K562 (cell line): ENCODE measurements around the gene RAP1A. TPM values are rescaled to one million over a fixed set of nuclear protein-coding genes. Genes with fewer than 3 reads are reported as not detected.

ENCODE experiments used
- ATAC-seq: fragments of 200-7000 bp; cut with Tn5 transposase; 3 replicates; pipeline ENCODE4 v1.9.1; 2020; ENCODE audit warnings: moderate library complexity
- BruUV-seq: library from RNA; stranded (reverse); fragments of 400-500 nt; replicated peaks from 2 replicates; lab custom pipeline; 2021; lab: Mats Ljungman, UMichigan
- CTCF ChIA-PET: fragments of 300-600 bp; formaldehyde crosslinking; extraction: SDS; loops from one replicate; lab custom pipeline; 2021; ENCODE audit warnings: low intra/inter-chr PET ratio; lab: Yijun Ruan, JAX
- POLR2A ChIA-PET: fragments of 300-600, 350-650 bp; sonication (Branson Sonifier 250); formaldehyde crosslinking; extraction: SDS; loops from one replicate; lab custom pipeline; 2021; ENCODE audit warnings: antibody characterized with exemption, inconsistent platforms; lab: Yijun Ruan, JAX
- DNase-seq, 4 experiments: peaks; one replicate each; pipeline versions ENCODE4 v3.0.0 to v3.0.0-alpha.2; 2011 to 2018; ENCODE audit warnings: low spot score in 3 of 4, mixed read lengths in 3 of 4; ENCODE audit errors: extremely low read depth in 1 of 4
- FAIRE-seq: peaks from 2 replicates; lab custom pipeline; 2011; peaks lifted over from hg19 to GRCh38; lab: Jason Lieb, UNC
- H2AFZ ChIP-seq: 2 replicates; pipeline ENCODE4 v1.6.0; 2011; ENCODE audit warnings: low read depth, low read length, control low read depth, inconsistent platforms
- H3K27ac ChIP-seq: fragments of 200-600 bp; 3 replicates; pipeline ENCODE4 v1.8.0; 2011; ENCODE audit warnings: low read depth, mild to moderate bottlenecking, control low read depth, inconsistent platforms, low read length, moderate library complexity, mixed read lengths; ENCODE audit errors: extremely low read depth
- H3K27me3 ChIP-seq, 2 experiments: fragments of 300-600 bp in 1 of 2; 2 replicates in 1 of 2; 3 replicates in 1 of 2; pipeline versions ENCODE4 v1.6.0 to v1.8.0; 2011; ENCODE audit warnings: inconsistent platforms in 2 of 2, low read length in 2 of 2, mild to moderate bottlenecking in 1 of 2, mixed read lengths in 1 of 2, moderate library complexity in 1 of 2; ENCODE audit not compliant: control insufficient read depth in 2 of 2, insufficient read depth in 2 of 2
- H3K36me3 ChIP-seq: fragments of 300-600 bp; 3 replicates; pipeline ENCODE4 v1.8.0; 2011; ENCODE audit warnings: mild to moderate bottlenecking, low read length, inconsistent platforms; ENCODE audit not compliant: control insufficient read depth, insufficient read depth
- H3K4me1 ChIP-seq, 2 experiments: fragments of 200-600 bp in 1 of 2; replicated peaks in 1 of 2; 2 replicates in 1 of 2; 3 replicates in 1 of 2; pipeline versions ENCODE4 v1.5.1 to v1.8.0; 2011; ENCODE audit warnings: inconsistent platforms in 2 of 2, low read length in 2 of 2, mild to moderate bottlenecking in 1 of 2, mixed read lengths in 1 of 2, moderate library complexity in 1 of 2; ENCODE audit not compliant: control insufficient read depth in 2 of 2, insufficient read depth in 2 of 2
- H3K4me2 ChIP-seq: 2 replicates; pipeline ENCODE4 v1.6.1; 2011; ENCODE audit warnings: low read length, control low read depth, inconsistent platforms, mixed read lengths; ENCODE audit not compliant: insufficient read depth
- H3K4me3 ChIP-seq: fragments of 200-600 bp; sonication (generic), shearing (Covaris generic); 2 replicates; pipeline ENCODE4 v1.5.1; 2016; ENCODE audit warnings: control low read depth, inconsistent platforms
- H3K79me2 ChIP-seq: fragments of 200-600 bp; 3 replicates; pipeline ENCODE4 v1.8.0; 2011; ENCODE audit warnings: low read length, inconsistent platforms; ENCODE audit not compliant: control insufficient read depth, insufficient read depth
- H3K9ac ChIP-seq, 2 experiments: 2 replicates each; pipeline versions ENCODE4 v1.6.0 to v1.6.1; 2011; ENCODE audit warnings: low read depth in 2 of 2, low read length in 2 of 2, control low read depth in 1 of 2, inconsistent platforms in 1 of 2, mild to moderate bottlenecking in 1 of 2, mixed read lengths in 1 of 2; ENCODE audit not compliant: insufficient read depth in 1 of 2
- H3K9me1 ChIP-seq: one replicate; pipeline ENCODE4 v1.6.0; 2011; ENCODE audit warnings: inconsistent platforms, mild to moderate bottlenecking, low read length, moderate library complexity; ENCODE audit not compliant: control insufficient read depth, insufficient read depth
- H3K9me3 ChIP-seq: replicated peaks from 2 replicates; pipeline ENCODE4 v1.5.1; 2011; ENCODE audit warnings: low read depth, low read length, inconsistent platforms; ENCODE audit not compliant: control insufficient read depth, insufficient read depth
- H4K20me1 ChIP-seq: replicated peaks from 2 replicates; pipeline ENCODE4 v1.6.1; 2011; ENCODE audit warnings: low read length, inconsistent platforms, mixed read lengths; ENCODE audit not compliant: control insufficient read depth, insufficient read depth
- NR3C1 ChIP-seq: sonication (generic); formaldehyde crosslinking; IDR thresholded peaks from 2 replicates; pipeline ENCODE4 v1.8.1; 2022; ENCODE audit warnings: missing genetic modification reagents
- RBFOX2 ChIP-seq: fragments of 200-400 bp; formaldehyde crosslinking; IDR thresholded peaks from 2 replicates; pipeline ENCODE4 v1.6.1; 2017; ENCODE audit warnings: low read depth, mild to moderate bottlenecking, low read length, moderate library complexity
- ZBTB49 ChIP-seq: sonication (generic); formaldehyde crosslinking; IDR thresholded peaks from 2 replicates; pipeline ENCODE4 v1.8.0; 2022; ENCODE audit warnings: missing genetic modification reagents, mild to moderate bottlenecking, borderline replicate concordance
- WGBS: fragments of 100-300 bp; shearing (Covaris generic); methylation state at CpG from one replicate; pipeline ENCODE4 v1.1.6; 2016; ENCODE audit warnings: low coverage, mixed read lengths; ENCODE audit not compliant: insufficient coverage; ENCODE audit errors: missing lambda C conversion rate; 5-methylcytosine and 5-hydroxymethylcytosine counted together
- in situ Hi-C: fragments of 300-500 bp; cut with MboI; formaldehyde crosslinking; loops from 4 replicates; pipeline ENCODE4 v1.15.0; 2018; ENCODE audit warnings: inconsistent platforms, mixed read lengths
- intact Hi-C: fragments of 100-400 bp; cut with micrococcal nuclease; formaldehyde crosslinking; loops from 2 replicates; pipeline ENCODE4 v1.14.2; 2022
- polyA plus RNA-seq, 8 experiments: library from polyadenylated mRNA; depleted of rRNA in 4 of 8; stranded (reverse) in 5 of 8; unstranded in 3 of 8; fragments of >200 nt; fragmentation: Nextera tagmentation in 2 of 8; fragmentation: Illumina TruSeq in 1 of 8; extraction: Ambion mirVana in 2 of 8; extraction: Trizol in 1 of 8; gene quantifications; 2 replicates each; pipeline versions ENCODE4 v1.2.1 to v1.2.3, GENCODE V29; 2011 to 2014; ENCODE audit warnings: inconsistent platforms in 1 of 8, missing spikeins in 1 of 8
- total RNA-seq, 7 experiments: library from RNA; depleted of rRNA in 6 of 7; stranded (reverse); fragments of >200 nt in 6 of 7; fragmentation: Illumina TruSeq in 2 of 7; extraction: Trizol in 2 of 7; gene quantifications; 2 replicates each; pipeline versions ENCODE4 v1.2.1 to v1.2.3, GENCODE V29; 2011 to 2021; ENCODE audit warnings: low replicate concordance in 1 of 7

The RAP1A gene
- total and polyA plus RNA-seq, 9 of the 15 experiments (the other 6 are each of a cell fraction or from before 2014, with no cell fraction given) = 13.4 to 86.2 (median 32.5) TPM

- TF ChIP-seq NR3C1 (CRISPR knock-in tag) = no peak
- no peak for TF ChIP-seq ZBTB49 (CRISPR knock-in tag)
- no peak for TF ChIP-seq RBFOX2
- TF ChIP-seq, all 486 proteins: peak for 0
Measured at GRCh38 chr1:111720274-111720976, 100.8 kb downstream of the RAP1A start (continued).

DNA sequence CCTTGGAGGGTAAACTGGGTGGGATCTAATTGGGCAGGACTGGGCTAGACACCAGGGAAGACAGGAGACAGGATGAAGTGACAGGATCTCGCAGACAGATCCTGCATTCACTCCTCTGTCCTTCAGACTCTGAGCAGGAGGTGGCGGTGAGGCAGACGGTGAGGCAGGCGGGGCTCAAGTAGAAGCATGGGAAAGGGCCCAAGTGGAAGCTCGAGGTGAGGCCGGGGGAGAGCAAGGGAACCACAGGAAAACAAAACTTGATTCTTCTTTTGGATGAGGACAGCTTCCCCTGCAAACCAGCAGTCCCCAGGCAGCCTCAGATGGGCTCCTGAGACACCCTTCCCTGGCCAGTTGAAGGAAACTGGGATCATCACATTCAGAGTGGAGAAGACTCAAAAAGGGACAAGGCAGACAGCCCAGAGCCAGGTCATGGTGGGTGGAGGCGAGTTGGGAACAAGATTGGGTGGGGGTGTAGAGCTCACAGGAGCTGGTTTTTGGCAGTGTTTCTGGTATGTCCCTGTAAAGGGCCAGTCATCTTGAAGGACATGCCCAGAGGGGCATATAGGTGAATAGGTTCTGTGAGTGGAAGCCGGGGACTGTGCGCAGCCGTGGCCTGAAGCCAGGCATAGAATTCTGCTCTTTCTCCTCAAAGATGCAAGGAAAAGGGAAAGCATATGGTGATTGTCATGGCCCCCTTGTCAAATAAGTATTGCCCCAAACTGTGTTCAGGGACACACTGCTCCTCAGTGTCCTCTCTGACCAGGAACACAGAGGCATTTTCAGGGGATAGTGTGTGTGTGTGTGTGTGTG, 101.6 kb downstream of the RAP1A start:
- no peaks in the 10 kb centered on the region for H3K36me3 ChIP-seq
- H3K4me3 ChIP-seq = no peak overlapping the region
- ATAC-seq (peak; percentile 61), DNase-seq (no peak), FAIRE-seq (no peak)
- intact Hi-C loops = no loop called here
- in situ Hi-C loops = no loop called here
- H4K20me1 ChIP-seq = no peaks in the 10 kb centered on the region; the same call in 1 of the 2 replicates
- H3K9me3 ChIP-seq = no peaks in the 10 kb centered on the region
- H3K4me1 ChIP-seq = peaks cover 3 to 5% of the 10 kb centered on the region in 2 experiments; a peak in 2 of 5 replicates
- no peak overlapping the region for H2AFZ ChIP-seq
- peaks cover 3% of the 10 kb centered on the region for H3K9me1 ChIP-seq
- peaks cover 0 to 8% of the 10 kb centered on the region in 2 experiments; a peak in 3 of 5 replicates for H3K27me3 ChIP-seq
- BruUV-seq = no TSS peak
- ChIA-PET POLR2A (interaction anchor here (1.6 kb wide), 1 partner anchor 13 kb away, joined by 5 read pairs; no protein-coding TSS in a partner anchor), CTCF (no interaction called here)
- H3K4me2 ChIP-seq = no peak overlapping the region
- H3K27ac ChIP-seq = no peak overlapping the region
- H3K79me2 ChIP-seq = no peaks in the 10 kb centered on the region
- 37% methylated on average over 9 of the region's 10 CpGs for WGBS
- H3K9ac ChIP-seq = no peak overlapping the region; a peak in 1 of 4 replicates
